ENCODE results near the gene ABHD12B.

ABHD12B gene

DNA sequence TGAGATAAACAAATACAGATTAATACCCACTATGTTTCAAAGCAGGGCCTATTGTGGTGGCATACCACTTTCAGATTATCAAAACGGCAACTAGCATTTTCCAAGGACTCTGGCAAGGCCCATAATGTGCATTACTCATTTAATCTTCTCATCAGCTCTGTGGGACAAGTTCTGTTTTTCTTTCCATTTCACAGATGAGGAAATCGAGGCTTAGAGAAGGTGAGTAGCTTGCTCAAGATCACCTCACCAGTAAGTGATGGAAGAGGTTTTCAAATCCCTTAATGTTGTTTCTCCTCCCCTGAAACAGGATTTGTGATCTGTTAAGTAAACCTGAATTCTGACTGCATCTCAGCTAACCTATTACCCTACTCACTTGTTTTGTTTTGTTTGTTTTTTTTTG is 76.4 kb downstream of the ABHD12B start:
- no peak overlapping the region for H3K4me3 ChIP-seq
- H3K27ac ChIP-seq = no peak overlapping the region

DNA sequence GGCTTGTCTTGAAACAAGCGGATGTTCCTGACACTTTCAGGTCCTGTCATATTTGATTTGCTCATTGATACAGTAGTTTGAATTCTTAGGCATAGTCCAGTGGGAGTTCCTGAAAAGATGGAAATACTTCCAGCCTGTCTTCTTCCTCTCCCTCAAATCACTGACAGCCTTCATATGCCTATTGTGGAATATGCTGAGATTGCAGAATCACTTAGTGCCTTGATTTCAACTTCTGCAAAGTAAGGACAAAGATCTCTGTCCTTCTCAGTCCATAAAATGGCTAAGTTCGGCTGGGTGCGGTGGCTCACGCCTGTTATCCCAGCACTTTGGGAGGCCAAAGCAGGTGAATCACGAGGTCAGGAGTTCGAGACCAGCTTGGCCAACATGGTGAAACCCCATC is 79.2 kb downstream of the ABHD12B start:
- no peak overlapping the region for H3K4me3 ChIP-seq
- H3K27ac ChIP-seq = no peak overlapping the region

DNA sequence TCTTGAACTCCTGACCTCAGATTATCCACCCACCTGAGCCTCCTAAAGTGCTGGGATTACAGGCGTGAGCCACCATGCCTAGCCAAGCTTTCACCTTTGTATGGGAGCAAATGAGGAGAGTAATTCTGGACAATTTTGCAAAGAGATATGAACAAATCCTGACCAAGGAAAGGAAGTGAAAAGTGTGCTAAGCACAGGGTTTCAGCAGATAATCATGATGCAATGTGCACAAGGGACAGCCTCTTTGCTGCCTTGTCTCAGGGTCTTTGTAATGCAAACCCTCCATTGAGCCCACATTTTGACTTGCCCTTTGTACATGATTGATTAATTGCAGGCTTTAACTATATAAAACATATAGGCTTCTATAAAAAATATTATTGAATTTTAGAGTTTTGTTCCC is 81.6 kb downstream of the ABHD12B start:
- no peak overlapping the region for H3K27ac ChIP-seq

More for the DNA sequence above, 81.6 kb downstream of the ABHD12B start:
- H3K4me3 ChIP-seq = no peak overlapping the region

Data from skin epidermis (tissue), 12 donors.